Keratinocyte (primary cell): Measurements from ENCODE around the gene COMMD9. TPM values are rescaled to one million over a fixed set of nuclear protein-coding genes. Genes with fewer than 3 reads are reported as not detected.

Source experiments
- DNase-seq: peaks from one replicate; pipeline ENCODE4 v3.0.0-alpha.2; 2011; ENCODE audit warnings: low read depth, missing footprints, low spot score
- FAIRE-seq: peaks from 2 replicates; lab custom pipeline; 2011; peaks lifted over from hg19 to GRCh38; lab: Jason Lieb, UNC
- H2AFZ ChIP-seq: 2 replicates; pipeline ENCODE4 v1.6.0; 2012; ENCODE audit warnings: low read length, control low read depth, inconsistent platforms; ENCODE audit not compliant: control insufficient read depth
- H3K27ac ChIP-seq: 2 replicates; pipeline ENCODE4 v1.5.1; 2011; ENCODE audit warnings: low read length; ENCODE audit not compliant: control insufficient read depth, insufficient read depth
- H3K27me3 ChIP-seq: 3 replicates; pipeline ENCODE4 v1.6.0; 2011; ENCODE audit warnings: low read length; ENCODE audit not compliant: control insufficient read depth, insufficient read depth; ENCODE audit errors: extremely low read depth
- H3K36me3 ChIP-seq, 2 experiments: 2 replicates in 1 of 2; 3 replicates in 1 of 2; pipeline ENCODE4 v1.5.1; 2011; ENCODE audit warnings: low read length in 2 of 2, mild to moderate bottlenecking in 1 of 2; ENCODE audit not compliant: control insufficient read depth in 2 of 2, insufficient read depth in 2 of 2; ENCODE audit errors: extremely low read depth in 1 of 2
- H3K4me1 ChIP-seq: 3 replicates; pipeline ENCODE4 v1.5.1; 2011; ENCODE audit warnings: low read length; ENCODE audit not compliant: control insufficient read depth, insufficient read depth; ENCODE audit errors: extremely low read depth
- H3K4me2 ChIP-seq: 3 replicates; pipeline ENCODE4 v1.6.0; 2011; ENCODE audit warnings: low read depth, low read length; ENCODE audit not compliant: control insufficient read depth, insufficient read depth; ENCODE audit errors: extremely low read depth
- H3K4me3 ChIP-seq, 3 experiments: fragments of 200-600 bp in 1 of 3; sonication (generic) in 1 of 3; 2 replicates in 2 of 3; 3 replicates in 1 of 3; pipeline ENCODE4 v1.5.1; 2011 to 2016; ENCODE audit warnings: low read length in 3 of 3, mild to moderate bottlenecking in 3 of 3, control low read depth in 2 of 3, inconsistent platforms in 1 of 3, low read depth in 1 of 3, mixed read lengths in 1 of 3, mixed run types in 1 of 3, moderate library complexity in 1 of 3; ENCODE audit not compliant: control insufficient read depth in 2 of 3, insufficient read depth in 2 of 3; ENCODE audit errors: extremely low read depth in 1 of 3
- H3K79me2 ChIP-seq: 2 replicates; pipeline ENCODE4 v1.6.0; 2012; ENCODE audit warnings: low read length; ENCODE audit not compliant: control insufficient read depth, insufficient read depth
- H3K9ac ChIP-seq: 3 replicates; pipeline ENCODE4 v1.6.0; 2011; ENCODE audit warnings: low read length; ENCODE audit not compliant: control insufficient read depth, insufficient read depth; ENCODE audit errors: extremely low read depth
- H3K9me1 ChIP-seq: 3 replicates; pipeline ENCODE4 v1.6.0; 2011; ENCODE audit warnings: low read length; ENCODE audit not compliant: control insufficient read depth, insufficient read depth; ENCODE audit errors: extremely low read depth
- H3K9me3 ChIP-seq: 2 replicates; pipeline ENCODE4 v1.5.1; 2012; ENCODE audit warnings: low read depth, low read length; ENCODE audit not compliant: control insufficient read depth
- H4K20me1 ChIP-seq: 3 replicates; pipeline ENCODE4 v1.6.0; 2011; ENCODE audit warnings: low read length; ENCODE audit not compliant: control insufficient read depth, insufficient read depth; ENCODE audit errors: extremely low read depth
- EZH2 ChIP-seq: IDR thresholded peaks from one replicate; pipeline ENCODE4 v1.6.1; 2012; ENCODE audit warnings: inconsistent platforms, mild to moderate bottlenecking, low read length, moderate library complexity
- dilution Hi-C: fragments of 300-500 bp; cut with MboI; formaldehyde crosslinking; loops from one replicate; pipeline ENCODE4 v1.7.0; 2020; ENCODE audit warnings: low sequenced_read_pairs; ENCODE audit not compliant: extremely low pct_ligation_motif_present
- polyA plus RNA-seq, 5 experiments: library from polyadenylated mRNA; depleted of rRNA in 3 of 5; stranded (reverse) in 3 of 5; stranded (forward) in 1 of 5; unstranded in 1 of 5; fragments of >200 nt; gene quantifications; 1 replicate in 1 of 5; 2 replicates in 3 of 5; 3 replicates in 1 of 5; pipeline versions ENCODE4 v1.2.1 to v1.2.3, GENCODE V29; 2011 to 2012; ENCODE audit warnings: missing spikeins in 2 of 5, low read depth in 1 of 5, low replicate concordance in 1 of 5
- TF ChIP-seq, protein P1 (sequence below), 3 experiments: IDR thresholded peaks in 1 of 3; conservative IDR thresholded peaks in 1 of 3; optimal IDR thresholded peaks in 1 of 3; 2 replicates in 2 of 3; 3 replicates in 1 of 3; pipeline versions ENCODE3 to v1.5.1; 2011; ENCODE audit warnings: low read length in 3 of 3, mild to moderate bottlenecking in 3 of 3, moderate library complexity in 2 of 3, control low read depth in 1 of 3, inconsistent platforms in 1 of 3; ENCODE audit not compliant: insufficient read depth in 2 of 3; ENCODE audit errors: extremely low read depth in 1 of 3

The COMMD9 gene
- polyA plus RNA-seq, 1 donor (not counting 4 experiments of a cell fraction or from before 2014, with no cell fraction given), result 52.6 TPM

DNA sequence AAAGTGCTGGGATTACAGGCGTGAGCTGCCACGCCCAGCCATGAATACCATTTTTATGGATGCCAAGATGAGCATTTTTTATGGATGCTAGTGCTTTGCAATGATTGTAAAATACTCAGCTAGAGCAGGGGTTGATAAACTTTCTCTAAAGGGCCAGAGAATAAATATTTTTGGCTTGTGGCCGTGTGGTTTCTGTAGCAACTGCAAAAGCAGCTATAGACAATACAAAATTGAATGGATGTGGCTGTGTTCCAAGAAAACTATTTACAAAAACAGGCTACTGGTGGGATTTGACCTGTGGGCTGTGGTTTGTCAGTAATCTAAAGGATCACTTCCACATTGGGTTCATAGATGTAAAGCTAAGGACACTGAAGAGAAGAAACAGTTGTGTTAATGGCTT lies 56.0 kb downstream of the COMMD9 start:
- peaks cover 3% of the 10 kb centered on the region for H4K20me1 ChIP-seq
- dilution Hi-C loops, result no loop called here
- no peak for FAIRE-seq
- H3K9ac ChIP-seq, result no peak overlapping the region
- no peak overlapping the region for H3K4me3 ChIP-seq
- peaks cover 0 to 8% of the 10 kb centered on the region in 2 experiments for H3K36me3 ChIP-seq
- no peaks in the 10 kb centered on the region for H3K27me3 ChIP-seq
- no peaks in the 10 kb centered on the region for H3K9me1 ChIP-seq
- DNase-seq, result no peak
- H3K4me2 ChIP-seq, result no peak overlapping the region
- no peak for TF ChIP-seq EZH2
- TF ChIP-seq, protein P1, sequence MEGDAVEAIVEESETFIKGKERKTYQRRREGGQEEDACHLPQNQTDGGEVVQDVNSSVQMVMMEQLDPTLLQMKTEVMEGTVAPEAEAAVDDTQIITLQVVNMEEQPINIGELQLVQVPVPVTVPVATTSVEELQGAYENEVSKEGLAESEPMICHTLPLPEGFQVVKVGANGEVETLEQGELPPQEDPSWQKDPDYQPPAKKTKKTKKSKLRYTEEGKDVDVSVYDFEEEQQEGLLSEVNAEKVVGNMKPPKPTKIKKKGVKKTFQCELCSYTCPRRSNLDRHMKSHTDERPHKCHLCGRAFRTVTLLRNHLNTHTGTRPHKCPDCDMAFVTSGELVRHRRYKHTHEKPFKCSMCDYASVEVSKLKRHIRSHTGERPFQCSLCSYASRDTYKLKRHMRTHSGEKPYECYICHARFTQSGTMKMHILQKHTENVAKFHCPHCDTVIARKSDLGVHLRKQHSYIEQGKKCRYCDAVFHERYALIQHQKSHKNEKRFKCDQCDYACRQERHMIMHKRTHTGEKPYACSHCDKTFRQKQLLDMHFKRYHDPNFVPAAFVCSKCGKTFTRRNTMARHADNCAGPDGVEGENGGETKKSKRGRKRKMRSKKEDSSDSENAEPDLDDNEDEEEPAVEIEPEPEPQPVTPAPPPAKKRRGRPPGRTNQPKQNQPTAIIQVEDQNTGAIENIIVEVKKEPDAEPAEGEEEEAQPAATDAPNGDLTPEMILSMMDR (optimal IDR thresholded peaks at IDR 0.05 in 1 of 3, IDR thresholded peaks at IDR 0.05 in 1 of 3, conservative IDR thresholded peaks at IDR 0.05 in 1 of 3; ENCODE audit: extremely low read depth in 1 of 3, insufficient read depth in 2 of 3, low read length in 3 of 3), result no peak
- H3K79me2 ChIP-seq, result no peaks in the 10 kb centered on the region
- no peaks in the 10 kb centered on the region for H3K4me1 ChIP-seq
- H3K27ac ChIP-seq, result no peak overlapping the region
- no peaks in the 10 kb centered on the region for H3K9me3 ChIP-seq
- no peak overlapping the region for H2AFZ ChIP-seq

- Histone ChIP-seq H3K4me3 (no peak overlapping the region), H3K27ac (no peak overlapping the region), H4K20me1 (peaks cover 3% of the 10 kb centered on the region), H3K9me1 (no peaks in the 10 kb centered on the region), H3K4me2 (no peak overlapping the region), H3K27me3 (no peaks in the 10 kb centered on the region), H3K9ac (no peak overlapping the region), H3K79me2 (no peaks in the 10 kb centered on the region), H3K36me3 (peaks cover 3 to 8% of the 10 kb centered on the region in 2 experiments), H3K4me1 (no peaks in the 10 kb centered on the region), H2AFZ (no peak overlapping the region), H3K9me3 (no peaks in the 10 kb centered on the region)
- TF ChIP-seq, protein P1 (optimal IDR thresholded peaks at IDR 0.05 in 1 of 3, IDR thresholded peaks at IDR 0.05 in 1 of 3, conservative IDR thresholded peaks at IDR 0.05 in 1 of 3; ENCODE audit: extremely low read depth in 1 of 3, insufficient read depth in 2 of 3, low read length in 3 of 3), result no peak
- no peak for TF ChIP-seq EZH2
- FAIRE-seq (no peak), DNase-seq (no peak)
- dilution Hi-C loops, result no loop called here
Measured at GRCh38 chr11:36230779-36231699, 58.2 kb downstream of the COMMD9 start.
